ENCODE measurements around the gene FCN3.

FCN3 gene

DNA sequence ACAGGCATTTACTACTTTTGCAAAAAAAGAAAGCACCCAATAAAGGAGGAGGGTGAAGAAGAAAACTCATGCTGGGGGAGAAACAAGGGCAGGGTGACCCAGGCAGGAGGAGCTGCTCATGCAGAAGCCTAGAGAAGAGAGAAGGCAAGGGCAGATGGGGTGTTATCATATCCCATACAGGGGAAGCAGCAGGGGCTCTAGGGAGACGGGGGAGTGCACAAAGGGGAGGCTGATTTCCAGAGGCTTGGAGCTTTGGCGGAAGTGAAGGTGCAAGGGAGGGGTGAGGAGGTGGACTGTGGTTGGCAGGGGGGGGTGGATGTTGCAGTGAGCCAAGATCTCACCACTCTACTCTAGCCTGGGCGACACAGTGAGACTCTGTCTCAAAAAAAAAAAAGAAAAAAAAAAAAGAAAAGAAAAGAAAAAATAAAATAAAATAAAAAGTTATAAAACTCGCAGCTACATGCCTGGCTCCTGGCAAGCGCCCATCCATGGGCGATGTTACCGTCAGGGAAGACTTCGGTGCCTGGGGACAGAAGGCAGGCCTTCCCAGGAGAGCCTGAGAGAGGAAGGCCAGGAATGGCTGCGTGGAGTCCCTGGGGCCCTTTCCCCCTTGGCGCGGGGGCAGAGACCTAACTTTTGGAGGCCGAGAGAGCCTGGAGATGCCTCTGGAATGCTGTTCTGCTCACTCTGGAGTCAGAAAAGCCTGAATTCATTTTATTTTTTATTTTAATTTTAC, 3.3 kb upstream of the FCN3 start:
- DNase-seq, result no peak

GRCh38 chr1:27372808-27373690, 1.6 kb downstream of the FCN3 start:
- DNase-seq, result no peak

- no peak for DNase-seq
Measured at GRCh38 chr1:27372022-27372807, 2.4 kb downstream of the FCN3 start.

- DNase-seq, result no peak
Measured at GRCh38 chr1:27368869-27369582, 5.6 kb downstream of the FCN3 start.

- no peak for DNase-seq
Measured at GRCh38 chr1:27367160-27367650, 7.4 kb downstream of the FCN3 start.

DNA sequence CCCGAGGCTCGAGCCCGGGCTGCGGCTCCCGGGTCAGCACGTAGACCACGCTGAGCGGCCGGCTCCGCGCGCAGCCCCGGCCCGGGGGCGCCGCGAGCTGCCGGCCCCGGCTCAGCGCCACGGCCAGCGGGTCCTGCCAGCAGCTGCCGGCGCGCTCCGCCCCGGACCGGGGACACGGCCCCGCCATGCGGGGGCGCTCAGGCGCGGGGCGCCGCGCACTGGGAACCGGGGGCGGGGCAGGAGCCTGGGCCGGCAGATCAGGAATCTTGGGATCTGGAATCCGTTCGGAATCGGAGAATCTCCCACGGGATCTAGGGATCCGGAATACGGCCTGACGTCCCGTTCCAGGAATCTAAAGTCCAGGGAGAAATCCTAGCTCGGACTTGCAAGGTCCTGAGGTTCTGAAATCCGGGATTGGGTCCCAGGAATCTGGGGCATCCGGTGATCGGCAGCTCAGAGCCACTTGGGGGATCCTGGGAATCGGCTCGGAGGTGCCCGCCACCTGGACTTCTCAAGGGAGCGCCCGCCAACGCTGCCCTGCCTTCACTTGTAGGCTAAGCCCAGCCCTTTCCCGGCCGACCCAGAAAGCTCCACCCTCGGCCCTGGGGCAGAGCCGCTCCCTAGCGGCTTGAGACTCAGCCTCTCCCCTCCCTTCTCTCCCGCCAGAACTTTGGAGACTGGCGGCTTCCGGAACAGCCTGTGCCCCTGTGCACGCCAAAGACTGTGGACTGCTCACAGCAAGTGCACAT, 8.0 kb downstream of the FCN3 start, which contains the start of gene MAP3K6:
Gene MAP3K6 (minus strand): TSS at position 551 of the 749 bp plus-strand sequence. CDS start 364 bp downstream, at position 187.
- DNase-seq, result peak; percentile 65

- peak; percentile 63 for DNase-seq
Measured at GRCh38 chr1:27366113-27366410, 8.6 kb downstream of the FCN3 start.

DNA sequence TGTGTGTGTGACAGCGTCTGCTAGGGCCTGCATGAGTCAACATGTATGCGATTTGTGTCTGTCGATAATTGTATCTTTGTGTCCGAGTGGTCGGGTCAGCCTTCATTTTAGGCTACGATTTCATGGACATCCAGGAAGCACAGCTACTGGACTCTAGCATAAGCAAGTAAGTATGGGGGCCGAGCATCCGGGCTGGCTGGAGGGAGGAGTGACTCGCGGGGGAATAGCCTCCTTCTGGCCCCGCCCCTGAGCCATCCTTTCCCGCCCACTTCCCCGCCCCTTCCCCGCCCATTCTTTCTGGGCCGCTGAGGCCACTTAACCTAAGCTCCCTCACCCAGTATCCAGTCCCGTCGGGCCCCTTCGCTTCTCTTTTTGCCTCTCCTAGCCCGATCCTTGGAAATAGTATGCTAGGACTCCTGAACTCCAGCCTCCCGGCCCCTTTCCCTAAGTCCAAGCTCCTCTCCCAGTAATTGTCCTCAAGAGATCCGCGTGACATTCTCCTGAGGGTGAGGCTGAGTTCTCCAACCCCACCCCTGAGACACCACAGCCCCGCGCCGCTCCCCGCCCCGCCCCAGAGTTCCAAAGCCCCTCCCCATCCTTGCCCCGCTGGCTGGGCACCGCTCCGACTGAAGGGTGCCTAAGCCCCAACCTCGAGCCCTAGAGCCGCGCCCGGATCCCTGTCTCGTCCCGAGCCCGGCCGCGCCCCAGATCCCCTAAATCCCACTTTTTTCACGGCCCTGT, 9.1 kb downstream of the FCN3 start:
- peak; percentile 89 for DNase-seq

DNA sequence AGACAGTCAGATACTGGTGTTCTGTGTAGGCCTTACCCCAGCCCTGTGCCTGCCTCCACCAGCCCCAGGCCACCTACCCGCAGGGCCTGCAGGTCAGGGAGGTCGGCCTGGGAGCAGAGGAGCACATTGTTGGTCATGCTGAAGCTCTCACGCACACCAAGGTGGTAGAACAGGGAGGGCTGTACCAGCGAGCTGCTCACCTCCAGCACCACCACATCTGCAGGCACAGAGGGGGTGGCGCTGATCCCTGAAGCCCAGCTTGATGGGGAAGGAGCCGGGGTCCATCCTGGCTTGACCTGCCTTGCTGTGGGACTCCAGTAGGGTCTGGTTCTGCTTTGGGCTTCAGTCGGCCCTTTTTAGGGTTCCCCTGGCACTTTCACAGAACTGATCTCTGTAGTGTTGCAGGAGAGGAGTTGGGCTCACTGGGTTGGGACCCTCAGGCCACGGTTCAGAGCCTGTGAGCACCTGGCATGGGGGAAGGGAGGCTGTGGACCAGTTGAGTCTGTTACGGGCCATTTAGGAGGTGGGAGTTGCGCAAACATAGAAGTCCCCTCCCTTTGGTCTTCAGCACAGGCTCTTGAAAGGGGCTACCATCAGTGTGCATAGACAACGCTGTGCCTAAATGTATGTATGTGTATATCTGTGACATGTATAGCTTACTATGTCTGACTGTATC, 9.8 kb downstream of the FCN3 start:
- DNase-seq, result no peak

GRCh38 chr1:27363766-27364695, 10.6 kb downstream of the FCN3 start:
- no peak for DNase-seq

DNA sequence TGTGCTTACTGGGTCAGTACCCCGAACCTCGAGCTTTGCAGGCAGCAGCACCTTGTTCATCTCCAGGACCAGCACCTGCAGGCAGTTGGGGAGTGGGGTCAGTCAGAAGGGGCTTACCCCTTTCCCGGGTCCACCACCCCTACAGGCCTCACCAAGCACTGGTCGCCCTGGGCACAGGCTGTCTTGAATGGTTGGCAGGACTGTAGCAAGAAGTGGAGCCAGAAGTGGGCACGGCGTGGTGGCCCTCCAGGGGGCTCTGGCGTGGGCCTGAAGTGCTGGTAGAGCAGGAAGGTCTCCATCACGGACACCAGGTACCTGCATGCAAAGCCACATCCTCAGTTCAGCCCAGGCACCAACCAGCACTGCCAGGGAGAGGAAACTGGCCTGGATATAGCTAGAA, 13.1 kb downstream of the FCN3 start:
- DNase-seq, result no peak

GRCh38 chr1:27361044-27361402, 13.6 kb downstream of the FCN3 start:
- no peak for DNase-seq

GRCh38 chr1:27360159-27361043, 14.2 kb downstream of the FCN3 start:
- DNase-seq, result no peak

- no peak for DNase-seq
Measured at GRCh38 chr1:27359822-27360158, 14.8 kb downstream of the FCN3 start.

- no peak for DNase-seq
Measured at GRCh38 chr1:27358928-27359313, 15.7 kb downstream of the FCN3 start.

- DNase-seq, result no peak
Measured at GRCh38 chr1:27358038-27358927, 16.3 kb downstream of the FCN3 start.

GRCh38 chr1:27357281-27358037, 17.2 kb downstream of the FCN3 start:
- no peak for DNase-seq
